Measurements from ENCODE around the gene SEC24B.

- TF ChIP-seq CTCF (IDR thresholded peaks at IDR 0.05; ENCODE audit: low read depth, low read length, missing input control) (no peak), JUND (IDR thresholded peaks at IDR 0.05) (no peak), TAF1 (conservative IDR thresholded peaks at IDR 0.05) (no peak), GABPA (IDR thresholded peaks at IDR 0.05 in 1 of 2, conservative IDR thresholded peaks at IDR 0.05 in 1 of 2) (no peak), ZBTB33 (IDR thresholded peaks at IDR 0.05) (no peak)
These were observed 8.2 kb upstream of the SEC24B start for GRCh38 chr4:109425405-109425804.

Measured in liver (tissue), 3 donors.